Left lobe of liver (tissue), 2 donors: ENCODE results near the gene UBR4. TPM values are rescaled to one million over a fixed set of nuclear protein-coding genes. Genes with fewer than 3 reads are reported as not detected.
"Not testable (repeated sequence)": the region's sequence is repeated elsewhere in the genome, so short reads cannot be mapped to it uniquely, and the experiment has no call there.

Experiments
- ATAC-seq: fragments of 200-7000 bp; cut with Tn5 transposase; one replicate; pipeline ENCODE4 v1.9.1; 2020; ENCODE audit warnings: mild to moderate bottlenecking, moderate library complexity
- DNase-seq: peaks from one replicate; pipeline ENCODE4 v3.0.0-alpha.2; 2020; ENCODE audit warnings: low spot score
- total RNA-seq: library from RNA; stranded (reverse); gene quantifications from one replicate; pipeline ENCODE4 v1.2.1, GENCODE V29; 2021
- donor health status: DM: no; HTN: no; CAD: no; lungs with moderate emphysema.
- donor health status: DM: no; HTN: yes; CAD: no.

The UBR4 gene
- total RNA-seq, 1 donor from 2014 or later: 127 TPM

DNA sequence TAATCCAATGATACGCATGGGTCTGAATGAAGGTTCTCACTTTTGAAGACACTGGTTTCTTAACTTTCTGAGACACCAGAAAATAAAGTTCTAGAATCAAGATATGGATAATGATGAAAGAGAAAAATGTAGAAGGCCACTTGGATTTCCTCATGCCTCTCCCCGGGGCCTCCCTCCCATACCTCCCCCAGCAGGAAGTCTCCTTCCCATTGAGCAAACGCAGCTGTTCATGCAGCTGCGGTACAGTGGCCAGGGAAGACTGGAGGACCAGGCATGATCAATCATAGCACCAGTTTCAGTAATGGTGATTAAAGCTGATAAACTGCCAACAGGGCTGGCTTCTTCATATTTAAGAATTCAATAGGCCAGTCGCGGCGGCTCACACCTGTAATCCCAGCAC, 10.9 kb upstream of the UBR4 start:
- DNase-seq: no peak
- ATAC-seq: no peak

DNA sequence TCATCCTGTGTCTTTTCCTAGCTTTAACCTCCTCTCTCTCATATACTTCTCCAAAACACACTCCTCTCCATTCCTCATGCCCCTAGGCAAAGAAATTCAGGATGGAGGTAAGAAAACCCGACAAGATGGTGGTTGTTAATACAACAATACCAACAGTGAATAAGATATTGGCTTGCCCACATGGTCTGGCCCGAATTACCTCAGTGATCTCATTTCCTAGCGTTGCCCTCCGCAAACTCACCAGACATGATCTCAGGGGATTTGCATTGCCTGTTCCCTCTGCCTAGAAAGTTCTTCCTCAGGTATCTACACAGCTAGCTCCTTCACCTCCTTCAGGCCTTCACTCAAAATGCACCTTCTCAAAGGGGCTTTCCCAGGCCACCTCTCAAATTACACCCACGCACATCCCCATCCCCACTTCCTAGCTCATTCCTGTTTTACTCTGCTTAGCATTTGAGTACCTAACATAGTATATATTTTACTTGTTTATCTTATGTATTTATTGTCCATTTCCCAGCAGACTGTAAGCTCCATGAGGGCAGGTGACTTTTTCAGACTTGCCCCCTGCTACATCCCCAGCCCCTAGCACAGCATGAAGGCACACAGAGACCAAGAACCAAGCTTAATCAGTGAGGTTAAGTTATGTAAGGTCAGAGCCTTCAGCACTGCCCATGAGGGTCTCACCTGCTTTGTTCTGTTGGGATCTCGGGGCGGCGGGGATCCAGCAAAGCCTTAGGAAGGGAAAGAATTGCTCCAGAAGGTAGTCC, 10.2 kb upstream of the UBR4 start:
- DNase-seq: no peak
- no peak for ATAC-seq

DNA sequence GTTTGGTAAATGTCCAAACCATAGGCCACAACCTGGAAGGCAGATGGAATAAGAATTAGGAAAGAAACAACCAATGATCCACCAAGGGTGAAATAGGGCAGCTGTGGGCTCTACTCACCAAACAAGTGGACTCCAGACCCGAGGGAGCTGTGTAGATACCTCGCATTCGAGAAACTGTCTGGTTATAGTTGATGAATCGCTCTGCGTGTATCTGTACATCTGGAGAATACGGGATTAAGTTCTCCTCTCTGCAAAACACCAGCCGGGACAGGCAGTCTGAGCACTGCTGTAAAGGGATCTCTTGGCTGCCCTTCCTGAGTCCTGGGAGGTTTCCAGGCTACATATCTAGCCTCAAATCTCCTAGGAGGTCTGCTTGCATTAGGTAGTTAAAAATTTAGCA, 9.4 kb upstream of the UBR4 start:
- ATAC-seq (no peak), DNase-seq (no peak)

DNA sequence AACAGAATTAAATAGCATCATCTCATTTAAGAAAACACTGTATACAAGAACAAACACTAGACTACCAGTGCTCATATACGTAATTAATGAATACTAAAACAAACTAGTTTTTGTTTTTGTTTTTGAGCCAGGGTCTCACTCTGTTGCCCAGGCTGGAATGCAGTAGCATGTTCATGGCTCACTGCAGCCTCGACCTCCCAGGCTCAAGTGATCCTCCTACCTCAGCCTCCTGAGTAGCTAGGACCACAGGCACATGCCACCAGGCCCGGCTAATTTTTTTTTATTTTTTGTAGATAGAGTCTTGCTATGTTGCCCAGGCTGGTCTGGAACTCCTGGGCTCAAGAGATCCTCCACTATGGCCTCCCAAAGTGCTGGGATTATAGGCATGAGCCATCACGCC, 6.5 kb upstream of the UBR4 start:
- not testable (repeated sequence) for DNase-seq, ATAC-seq

DNA sequence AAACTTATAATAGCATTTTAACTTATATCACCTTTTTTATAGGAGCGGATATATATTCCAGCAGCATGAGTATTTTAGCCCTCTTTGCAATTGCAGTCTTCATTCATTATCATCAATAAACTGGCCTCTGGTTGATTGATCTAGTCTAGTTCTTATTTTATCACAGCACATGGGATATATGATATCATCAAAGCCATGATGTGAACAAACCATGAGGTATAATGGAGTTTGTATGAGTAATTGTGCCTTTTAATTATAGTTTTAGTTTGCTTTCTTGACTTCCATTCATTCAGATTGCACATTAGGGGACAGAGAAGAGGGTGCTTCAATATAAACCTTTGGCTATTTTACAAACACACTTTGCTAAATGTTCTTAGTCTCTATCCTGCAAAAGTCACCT, 3.5 kb upstream of the UBR4 start:
- DNase-seq (no peak), ATAC-seq (no peak)

DNA sequence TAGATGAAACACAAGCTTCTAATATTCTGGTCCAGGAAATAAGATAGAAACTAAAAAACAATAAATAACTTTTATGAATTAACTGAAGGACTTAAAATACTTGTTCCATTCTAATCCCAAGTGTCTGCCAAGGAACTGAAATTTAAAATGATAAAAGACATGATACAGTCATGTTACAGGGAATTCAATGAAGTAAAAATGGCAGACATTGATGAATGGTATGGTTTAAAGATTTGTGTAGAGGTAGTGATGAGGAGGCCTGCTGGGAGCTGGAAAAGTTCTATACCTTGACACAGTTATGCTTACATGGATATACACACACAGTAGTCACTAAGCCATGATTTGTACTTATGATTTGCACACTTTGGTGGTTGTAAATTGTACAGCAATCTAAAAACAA, 2.1 kb upstream of the UBR4 start:
- ATAC-seq (no peak), DNase-seq (no peak)

DNA sequence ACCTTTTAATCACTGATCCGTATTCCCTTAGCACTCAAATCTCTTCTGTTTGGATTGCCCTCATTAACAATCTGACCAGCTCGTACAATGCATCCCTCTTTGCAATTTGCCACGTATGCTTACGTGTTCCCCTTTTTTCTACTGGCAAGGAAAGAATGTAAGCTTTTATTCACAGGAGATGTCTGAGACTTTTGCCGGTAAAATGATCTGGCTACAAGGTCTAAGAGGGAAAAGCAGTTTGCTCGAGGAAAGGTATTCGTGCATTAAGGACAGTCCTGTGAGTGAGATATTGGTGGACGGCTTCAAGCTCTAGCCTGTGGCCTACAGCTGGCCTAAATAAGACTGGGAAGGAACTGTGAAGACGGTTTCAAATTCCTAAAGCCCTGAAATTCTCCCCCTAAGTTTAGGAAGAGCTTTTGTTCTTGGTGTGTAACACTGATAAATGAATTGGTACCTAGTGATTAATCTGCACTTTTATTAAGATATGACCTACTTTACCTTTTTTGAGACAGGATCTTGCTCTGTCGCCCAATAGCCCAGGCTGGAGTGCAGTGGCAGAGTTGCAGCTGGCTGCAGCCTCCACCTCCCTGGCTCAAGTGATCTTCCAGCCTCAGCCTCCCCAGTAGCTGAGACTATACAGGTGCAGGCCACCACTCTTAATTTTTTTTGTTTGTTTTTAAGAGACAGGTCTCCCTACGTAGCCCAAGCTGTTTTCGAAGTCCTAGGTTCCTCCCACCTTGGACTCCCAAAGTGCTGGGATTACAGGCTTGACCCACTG, 895 bp upstream of the UBR4 start:
- ATAC-seq (peak; percentile 6), DNase-seq (no peak)

DNA sequence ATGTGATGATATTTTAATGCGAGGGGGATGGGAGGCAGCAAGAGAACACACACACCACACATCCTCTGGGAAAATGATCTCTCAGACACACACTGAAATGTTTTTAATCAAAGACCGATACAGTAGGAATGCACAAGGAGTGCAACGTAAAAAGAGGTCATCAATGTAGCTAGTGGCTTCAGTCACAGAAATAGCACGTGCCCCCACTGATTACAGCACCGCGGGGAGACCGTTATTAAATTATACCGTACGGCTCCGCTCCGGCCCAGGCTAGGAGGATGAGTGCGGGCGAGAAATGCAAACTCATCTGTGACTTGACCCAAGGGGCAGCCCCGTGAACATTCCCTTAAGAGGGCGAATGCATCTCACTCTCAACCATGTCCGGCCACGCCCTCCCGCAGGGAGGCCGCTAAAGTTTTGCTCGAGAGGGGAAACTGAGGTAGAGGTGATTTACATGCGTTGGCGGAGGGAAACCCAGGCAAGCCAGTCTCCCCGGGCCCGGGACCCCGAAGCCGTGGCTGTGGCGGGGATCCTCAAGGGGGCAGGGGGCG, 552 bp downstream of the UBR4 start:
- DNase-seq (no peak), ATAC-seq (peak; percentile 35)

DNA sequence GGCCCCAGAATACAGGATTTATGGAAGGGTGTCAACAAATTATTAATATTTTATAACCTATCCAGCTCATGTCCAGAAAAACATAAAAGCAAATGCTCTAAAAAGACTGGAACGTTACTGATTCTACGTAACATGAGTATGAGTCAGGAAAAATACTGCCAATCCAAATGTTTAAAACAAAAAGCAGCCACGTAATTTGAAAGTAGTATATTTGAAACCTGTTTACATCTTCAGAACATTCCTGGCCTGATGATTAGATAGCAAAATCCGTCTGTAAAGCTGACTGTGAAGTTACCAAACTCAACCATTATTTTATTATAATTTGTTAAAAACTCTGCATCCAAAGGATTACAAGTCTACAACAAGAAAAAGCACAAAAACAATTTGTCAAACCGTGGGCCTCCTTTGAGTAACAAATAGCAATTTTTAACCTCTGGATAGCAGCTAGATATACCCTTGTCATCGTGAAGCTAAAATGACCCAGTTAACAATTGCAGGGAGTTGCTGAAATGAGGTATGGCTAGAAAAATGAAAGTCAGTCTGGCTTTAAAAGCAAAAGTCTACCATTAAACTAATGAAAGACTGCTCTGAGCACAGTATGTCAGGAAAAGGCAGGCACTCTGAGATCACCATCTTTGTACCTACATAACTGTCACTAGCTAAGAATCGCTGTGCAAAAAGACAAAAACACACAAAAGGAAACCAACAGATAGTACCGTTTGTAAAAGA, 1.2 kb downstream of the UBR4 start:
- no peak for ATAC-seq
- no peak for DNase-seq

DNA sequence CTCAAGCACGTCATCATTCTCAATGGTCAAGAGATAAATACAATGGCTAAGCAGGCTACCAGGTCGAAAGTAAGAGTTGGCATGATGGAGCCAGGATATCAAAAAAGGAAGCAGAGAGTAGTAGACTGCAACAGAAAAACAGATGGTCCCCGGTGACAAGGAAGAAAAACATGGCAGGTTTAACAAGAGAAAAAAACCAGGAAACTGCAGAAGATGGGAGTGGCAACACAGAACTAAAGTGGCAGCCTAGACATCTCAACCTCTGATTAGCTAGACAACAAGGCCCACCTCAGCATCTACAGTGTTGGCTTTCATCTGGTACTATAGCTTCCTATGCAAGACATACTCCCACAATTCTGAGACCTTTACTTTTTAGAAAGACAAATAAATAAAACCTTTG, 3.1 kb downstream of the UBR4 start:
- DNase-seq (no peak), ATAC-seq (no peak)

DNA sequence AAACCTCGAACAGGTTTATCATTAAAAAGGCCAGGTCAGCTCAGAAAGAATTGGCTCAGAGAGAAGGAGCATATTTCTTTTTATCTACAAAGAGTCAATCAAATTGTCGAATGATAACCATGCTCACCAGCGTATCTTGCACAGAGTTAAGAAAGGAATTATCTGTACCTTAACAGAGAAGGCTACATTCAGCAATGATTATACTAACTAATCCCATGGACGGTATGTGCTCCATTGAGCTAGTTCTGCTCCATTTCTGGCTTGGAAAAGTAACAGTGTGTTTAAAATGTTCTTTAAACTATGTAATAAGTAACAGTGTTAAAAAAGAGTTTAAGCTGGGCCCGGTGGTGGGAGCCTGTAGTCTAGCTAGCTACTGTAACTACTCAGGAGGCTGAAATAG, 4.2 kb downstream of the UBR4 start:
- no peak for DNase-seq
- ATAC-seq: no peak

DNA sequence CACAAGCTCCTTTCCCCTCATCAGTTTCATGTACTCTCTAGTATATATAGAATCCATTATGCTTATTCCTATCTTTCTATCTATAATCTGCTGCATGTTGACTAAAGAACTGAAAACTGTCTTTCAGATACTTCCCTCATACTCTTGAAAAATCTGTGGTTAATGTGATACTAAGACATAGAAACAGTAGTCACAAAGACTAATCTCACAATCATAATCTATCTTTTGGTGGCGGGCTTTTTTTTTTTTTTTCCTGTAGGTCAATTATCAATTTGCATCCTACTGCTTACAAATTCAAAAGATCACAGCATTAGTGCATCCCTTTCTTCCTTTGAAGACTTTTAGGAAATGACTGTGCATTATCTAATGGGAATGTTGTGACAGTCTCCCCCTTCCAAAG, 4.7 kb downstream of the UBR4 start:
- ATAC-seq (no peak), DNase-seq (no peak)

DNA sequence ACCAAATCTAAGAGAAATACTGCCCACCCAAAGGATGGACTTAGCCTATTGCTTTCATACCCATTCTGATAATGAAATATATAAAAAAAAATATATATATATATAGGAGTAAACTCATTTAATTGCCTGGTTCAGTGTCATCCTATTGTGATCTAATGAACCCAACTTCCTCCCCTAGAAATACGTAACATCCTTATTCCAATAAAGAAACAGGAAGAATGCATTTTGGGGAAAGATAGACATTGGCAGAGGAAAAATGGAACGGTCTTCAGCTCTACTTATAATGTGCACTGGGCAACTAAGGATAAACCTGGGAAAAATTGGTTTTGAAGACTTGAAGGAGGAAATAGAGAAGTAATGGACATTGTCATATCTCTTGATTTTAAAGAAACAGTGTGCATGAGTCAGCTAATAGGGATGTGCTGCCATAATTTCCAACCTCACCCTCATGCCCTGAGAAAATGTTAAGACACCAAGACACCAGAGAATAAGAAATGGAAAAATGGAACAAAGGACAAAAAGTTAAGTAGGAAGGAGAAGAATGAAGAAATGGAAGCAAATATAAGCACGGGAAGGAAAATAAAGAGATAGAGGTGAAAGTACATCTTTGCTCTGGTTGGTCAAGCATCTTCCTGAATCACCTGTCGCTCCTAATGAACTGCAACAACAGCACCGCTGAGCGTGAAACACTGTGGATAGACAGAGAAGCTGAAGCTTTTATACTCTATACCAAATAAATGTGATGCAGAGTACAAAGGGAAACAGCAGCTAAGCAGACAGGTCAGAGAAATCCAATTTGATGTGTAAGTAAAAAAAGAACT, 5.4 kb downstream of the UBR4 start:
- DNase-seq: no peak
- no peak for ATAC-seq

DNA sequence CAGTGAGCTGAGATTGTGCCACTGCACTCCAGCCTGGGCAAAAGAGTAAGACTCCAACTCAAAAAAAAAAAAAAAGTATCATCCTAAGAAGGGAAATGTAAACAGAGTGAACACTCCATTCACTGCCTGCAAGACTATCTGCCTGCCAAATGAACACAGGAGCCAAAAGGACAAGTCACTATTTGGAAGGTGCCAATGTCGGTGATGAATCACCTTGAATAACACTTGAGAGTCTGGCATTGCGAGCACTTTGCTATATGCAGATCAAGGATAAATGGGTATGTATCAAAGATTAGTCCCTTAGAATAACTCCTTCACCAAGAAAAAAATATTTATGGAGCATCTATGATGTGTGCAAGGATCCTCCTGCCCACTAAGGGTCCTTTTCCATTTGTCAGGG, 6.6 kb downstream of the UBR4 start:
- no peak for ATAC-seq
- DNase-seq: no peak

DNA sequence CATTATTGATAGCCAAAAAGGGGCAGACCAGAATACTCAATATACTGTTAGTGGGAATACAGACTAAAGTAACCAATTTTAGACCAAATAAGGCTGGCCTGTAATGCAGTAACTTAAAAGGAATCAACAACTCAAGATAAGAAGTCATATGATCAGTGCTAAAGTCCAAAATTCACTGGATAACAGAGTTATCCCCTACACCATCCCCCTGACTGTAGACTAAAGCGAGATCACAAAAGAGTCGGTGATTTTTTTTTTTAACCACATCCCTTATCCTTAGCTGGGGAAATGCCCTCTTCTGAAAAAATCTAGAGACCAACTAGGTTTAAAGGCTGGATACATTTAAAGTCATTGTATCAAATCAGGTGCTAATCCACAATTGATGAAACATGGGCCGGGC, 7.7 kb downstream of the UBR4 start:
- DNase-seq: no peak
- peak; percentile 60 for ATAC-seq

DNA sequence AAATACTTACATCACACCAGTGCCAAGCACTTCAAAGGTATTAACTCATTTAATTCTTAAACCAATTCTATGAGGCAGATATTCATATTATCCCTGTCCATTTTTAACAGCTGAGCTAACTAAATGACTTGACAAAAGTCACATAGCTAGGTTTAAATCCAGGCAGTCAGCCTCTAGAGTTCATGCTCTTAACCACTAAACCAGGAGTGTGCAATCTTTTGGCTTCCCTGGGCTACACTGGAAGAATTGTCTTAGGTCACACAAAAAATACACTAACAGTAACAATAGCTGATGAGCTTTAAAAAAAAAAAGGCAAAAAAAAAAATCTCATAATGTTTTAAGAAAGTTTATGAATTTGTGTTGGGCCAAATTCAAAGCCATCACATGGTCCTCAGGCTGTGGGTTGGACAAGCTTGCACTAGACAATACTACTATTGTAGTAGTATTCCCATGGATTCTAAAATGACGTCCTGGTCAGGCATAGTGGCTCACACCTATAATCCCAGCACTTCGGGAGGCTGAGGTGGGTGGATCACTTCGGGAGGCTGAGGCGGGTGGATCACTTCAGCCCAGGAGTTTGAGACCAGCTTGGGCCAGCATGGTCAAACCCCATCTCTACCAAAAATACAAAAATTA, 10.0 kb downstream of the UBR4 start:
- ATAC-seq (peak; percentile 23), DNase-seq (no peak)

DNA sequence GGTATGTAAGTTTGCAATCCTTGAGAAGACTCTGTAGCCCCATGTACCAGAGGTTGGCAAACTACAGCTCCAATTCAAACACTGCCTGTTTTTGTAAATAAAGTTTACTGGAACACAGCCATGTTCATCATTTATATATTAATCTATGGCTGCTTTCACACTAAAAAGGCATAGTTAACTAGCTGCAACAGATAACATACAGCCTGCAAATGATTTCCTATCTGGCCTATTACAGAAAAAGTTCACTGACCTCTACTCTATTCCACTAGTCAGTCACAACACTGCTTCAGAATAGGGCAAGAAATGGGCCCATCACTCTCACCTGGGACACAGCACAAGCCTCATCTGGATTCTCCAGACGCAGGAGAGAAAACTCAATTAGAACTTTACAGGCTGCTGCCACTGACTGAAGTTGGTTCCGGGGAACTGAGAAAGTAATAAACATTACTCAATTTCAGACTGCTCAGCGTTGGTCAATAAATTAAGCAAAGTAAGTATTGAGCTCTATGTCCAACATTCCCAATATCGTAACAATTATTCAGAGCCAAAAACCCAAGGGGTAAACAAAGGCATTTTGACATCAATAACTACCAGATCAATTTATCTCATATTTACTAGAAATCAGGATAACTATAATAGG, 10.6 kb downstream of the UBR4 start:
- DNase-seq (no peak), ATAC-seq (peak; percentile 73)

DNA sequence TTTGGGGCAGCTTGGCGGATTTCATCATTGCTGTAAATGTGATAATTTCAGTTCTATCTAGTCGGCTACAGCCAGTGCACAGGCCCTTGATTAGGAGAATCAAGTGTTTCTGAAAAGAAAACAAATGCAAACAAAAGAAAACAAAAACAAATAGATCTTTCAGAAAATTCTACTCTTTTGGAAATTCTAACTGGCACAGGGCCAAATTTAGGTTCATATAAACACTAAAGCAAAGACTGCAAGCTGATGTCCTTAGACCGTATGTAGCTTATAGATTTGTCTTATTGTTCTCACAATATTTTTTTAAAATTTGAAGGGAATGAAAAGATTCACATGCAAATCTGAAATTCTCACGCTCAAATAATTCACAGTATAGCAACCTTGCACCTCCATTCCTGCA, 11.2 kb downstream of the UBR4 start:
- ATAC-seq: no peak
- no peak for DNase-seq

DNA sequence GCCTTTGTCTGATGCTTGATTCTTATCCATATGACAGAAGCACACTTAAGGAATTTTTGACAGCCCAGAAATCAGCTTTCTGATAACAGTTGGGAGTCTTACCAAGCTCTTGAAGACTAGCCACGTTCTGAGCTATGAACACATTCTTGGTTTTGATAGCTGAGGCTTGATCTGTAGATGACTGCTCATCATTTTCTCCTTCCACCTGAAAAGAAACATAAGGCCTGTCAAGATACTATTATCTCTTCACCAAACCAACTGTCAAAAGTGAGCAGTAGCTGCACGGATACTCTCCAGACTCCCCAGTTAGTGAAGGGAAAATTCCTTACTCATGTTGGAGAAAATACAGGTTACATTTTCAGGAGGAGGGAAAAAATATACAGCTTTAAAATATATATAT, 12.2 kb downstream of the UBR4 start:
- ATAC-seq: no peak
- DNase-seq: no peak

DNA sequence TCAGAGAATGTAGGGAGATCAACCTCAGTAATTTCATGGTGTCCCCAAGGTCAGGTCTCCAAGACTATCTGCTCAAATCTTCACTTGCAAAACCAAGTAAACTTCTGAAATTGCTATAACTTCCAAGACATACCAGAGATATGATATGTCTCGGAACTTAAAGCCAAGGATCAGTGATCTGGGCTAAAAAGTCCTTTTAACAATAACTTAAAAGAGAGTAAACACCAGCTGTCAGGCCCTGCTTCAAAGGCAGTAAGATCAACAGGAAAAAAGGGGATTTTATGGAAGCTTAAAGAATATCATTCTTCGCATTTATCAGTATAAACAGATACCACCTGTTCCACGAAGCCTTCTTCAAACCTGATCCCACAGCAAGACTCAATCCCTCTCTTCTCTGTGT, 13.7 kb downstream of the UBR4 start:
- DNase-seq (no peak), ATAC-seq (no peak)
